Prostate gland (tissue), 2 donors: ENCODE data around the gene ACLY. TPM values are rescaled to one million over a fixed set of nuclear protein-coding genes. Genes with fewer than 3 reads are reported as not detected.

Source experiments
- DNase-seq: peaks from one replicate; pipeline ENCODE4 v3.0.0-alpha.2; 2019; ENCODE audit warnings: low spot score
- H3K27ac ChIP-seq, 2 donors: fragments of 200-600 bp; sonication (generic); 2 replicates each; pipeline ENCODE4 v1.5.1; 2017 to 2019
- H3K27me3 ChIP-seq: fragments of 200-600 bp; sonication (generic); replicated peaks from 2 replicates; pipeline ENCODE4 v1.5.1; 2019; ENCODE audit not compliant: insufficient read depth
- H3K36me3 ChIP-seq, 2 donors: fragments of 200-600 bp; sonication (generic); 1 replicate in 1 of 2; 2 replicates in 1 of 2; pipeline versions ENCODE4 v1.5.1 to v1.8.1; 2017 to 2019
- H3K4me1 ChIP-seq: fragments of 200-600 bp; sonication (generic); replicated peaks from 2 replicates; pipeline ENCODE4 v1.5.1; 2019
- H3K4me3 ChIP-seq, 2 donors: fragments of 200-600 bp; sonication (generic); 2 replicates each; pipeline ENCODE4 v1.5.1; 2017 to 2019
- H3K9me3 ChIP-seq: fragments of 200-600 bp; sonication (generic); 2 replicates; pipeline ENCODE4 v1.5.1; 2017
- POLR2A ChIP-seq: fragments of 450-650 bp; IDR thresholded peaks from one replicate; pipeline ENCODE4 v1.6.1; 2016; ENCODE audit warnings: antibody characterized with exemption, mild to moderate bottlenecking
- POLR2AphosphoS5 ChIP-seq: sonication (generic); formaldehyde crosslinking; IDR thresholded peaks from one replicate; pipeline ENCODE4 v1.6.1; 2017; ENCODE audit warnings: antibody characterized with exemption
- WGBS: methylation state at CpG from one replicate; pipeline ENCODE4 v1.1.5; 2018; 5-methylcytosine and 5-hydroxymethylcytosine counted together
- intact Hi-C: fragments of 100-400 bp; cut with DNase I; formaldehyde crosslinking; loops from one replicate; pipeline ENCODE4 v1.14.2; 2022
- total RNA-seq, 2 donors: library from RNA; depleted of rRNA; stranded (reverse); fragments of >200 nt; gene quantifications; one replicate each; pipeline ENCODE4 v1.1.0, GENCODE V29; 2016
- TF ChIP-seq, protein P1 (sequence below), 4 experiments: fragments of 200-600 bp in 2 of 4; fragments of 450-650 bp in 2 of 4; sonication (generic) in 2 of 4; IDR thresholded peaks; 1 replicate in 3 of 4; 2 replicates in 1 of 4; pipeline ENCODE4 v1.5.1; 2016 to 2019; ENCODE audit warnings: antibody characterized with exemption in 4 of 4, mild to moderate bottlenecking in 2 of 4, moderate library complexity in 2 of 4

ACLY gene
- total RNA-seq, 2 donors from 2014 or later, result 114 to 203 TPM

DNA sequence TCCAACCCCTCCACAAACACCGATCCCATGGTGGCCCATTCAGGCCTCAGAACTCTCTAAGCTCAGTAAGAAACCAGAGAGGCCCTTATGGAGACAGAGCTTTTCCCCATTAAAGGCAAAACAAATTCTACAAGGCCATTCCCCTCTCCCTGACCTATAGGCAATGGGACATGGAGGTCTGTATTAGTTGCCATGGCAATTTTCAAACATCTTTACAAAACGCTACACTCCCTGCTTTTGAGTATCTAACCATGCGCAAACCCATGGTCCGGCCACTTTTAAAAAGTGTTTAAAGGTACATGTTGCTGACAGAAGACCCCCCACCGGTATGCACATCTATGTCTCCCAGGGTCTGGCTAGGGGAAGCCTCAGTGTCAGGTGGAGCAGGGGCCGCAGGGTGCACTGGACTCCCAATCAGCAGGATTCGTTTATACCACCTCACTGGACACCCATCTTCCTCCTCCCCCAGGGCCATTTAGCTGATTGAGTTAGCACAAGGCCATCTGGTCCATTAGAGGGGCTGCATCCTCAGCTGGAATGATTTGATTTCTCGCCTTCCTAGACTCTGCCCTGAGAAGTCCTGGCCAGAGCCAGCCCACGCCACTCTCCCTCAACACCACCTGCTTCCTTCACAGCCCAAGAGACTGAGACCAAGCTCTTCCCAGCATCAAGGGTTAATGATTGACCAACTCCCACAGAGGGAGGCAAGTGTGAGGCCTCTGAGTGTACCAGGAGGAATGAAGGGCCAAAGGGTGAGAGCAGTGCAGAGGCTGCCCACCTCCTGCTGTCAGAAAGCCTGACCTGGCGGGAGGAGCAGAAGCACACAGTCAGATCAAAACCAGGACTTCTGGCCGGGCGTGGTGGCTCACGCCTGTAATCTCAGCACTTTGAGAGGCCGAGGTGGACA lies 10.9 kb downstream of the ACLY start:
- no peak for DNase-seq
- intact Hi-C loops, result no loop called here
- TF ChIP-seq, protein P1, sequence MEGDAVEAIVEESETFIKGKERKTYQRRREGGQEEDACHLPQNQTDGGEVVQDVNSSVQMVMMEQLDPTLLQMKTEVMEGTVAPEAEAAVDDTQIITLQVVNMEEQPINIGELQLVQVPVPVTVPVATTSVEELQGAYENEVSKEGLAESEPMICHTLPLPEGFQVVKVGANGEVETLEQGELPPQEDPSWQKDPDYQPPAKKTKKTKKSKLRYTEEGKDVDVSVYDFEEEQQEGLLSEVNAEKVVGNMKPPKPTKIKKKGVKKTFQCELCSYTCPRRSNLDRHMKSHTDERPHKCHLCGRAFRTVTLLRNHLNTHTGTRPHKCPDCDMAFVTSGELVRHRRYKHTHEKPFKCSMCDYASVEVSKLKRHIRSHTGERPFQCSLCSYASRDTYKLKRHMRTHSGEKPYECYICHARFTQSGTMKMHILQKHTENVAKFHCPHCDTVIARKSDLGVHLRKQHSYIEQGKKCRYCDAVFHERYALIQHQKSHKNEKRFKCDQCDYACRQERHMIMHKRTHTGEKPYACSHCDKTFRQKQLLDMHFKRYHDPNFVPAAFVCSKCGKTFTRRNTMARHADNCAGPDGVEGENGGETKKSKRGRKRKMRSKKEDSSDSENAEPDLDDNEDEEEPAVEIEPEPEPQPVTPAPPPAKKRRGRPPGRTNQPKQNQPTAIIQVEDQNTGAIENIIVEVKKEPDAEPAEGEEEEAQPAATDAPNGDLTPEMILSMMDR (IDR thresholded peaks at IDR 0.05), result no peak
- TF ChIP-seq POLR2A (no peak), POLR2AphosphoS5 (no peak)
- H3K9me3 ChIP-seq, result no peaks in the 10 kb centered on the region
- no peaks in the 10 kb centered on the region for H3K27me3 ChIP-seq
- peaks cover 32 to 55% of the 10 kb centered on the region in 2 donors for H3K36me3 ChIP-seq
- H3K4me1 ChIP-seq, result no peaks in the 10 kb centered on the region
- H3K4me3 ChIP-seq, result no peak overlapping the region
- 88% methylated on average over 14 of the region's 14 CpGs for WGBS
- no peak overlapping the region for H3K27ac ChIP-seq

DNA sequence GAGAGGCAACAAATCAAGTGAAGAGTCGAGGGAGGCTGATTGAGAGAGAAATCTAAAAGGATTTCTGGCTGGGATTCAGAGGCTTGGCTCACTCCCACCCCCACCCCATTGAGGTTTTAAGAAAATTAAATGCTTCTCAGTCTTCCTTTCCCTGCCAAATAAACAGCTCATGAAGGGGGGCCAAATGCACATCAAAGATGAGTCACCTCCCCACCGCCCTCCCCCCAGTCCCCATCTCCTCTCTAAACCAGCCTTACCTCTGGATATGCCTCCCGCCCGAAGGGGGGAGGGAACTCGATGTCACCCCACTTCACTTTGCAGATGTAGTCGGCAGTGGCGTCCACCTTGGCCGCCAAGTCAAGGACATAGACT lies 11.6 kb downstream of the ACLY start:
- H3K9me3 ChIP-seq, result no peaks in the 10 kb centered on the region
- H3K4me3 ChIP-seq, result no peak overlapping the region
- peaks cover 27 to 56% of the 10 kb centered on the region in 2 donors for H3K36me3 ChIP-seq
- no peak for DNase-seq
- no peak overlapping the region for H3K27ac ChIP-seq
- H3K4me1 ChIP-seq, result no peaks in the 10 kb centered on the region
- no peaks in the 10 kb centered on the region for H3K27me3 ChIP-seq
- no peak for TF ChIP-seq POLR2A
- TF ChIP-seq POLR2AphosphoS5, result no peak
- TF ChIP-seq, protein P1 (IDR thresholded peaks at IDR 0.05), result no peak
- WGBS, result 58% methylated on average over 6 of the region's 8 CpGs
- intact Hi-C loops, result no loop called here

DNA sequence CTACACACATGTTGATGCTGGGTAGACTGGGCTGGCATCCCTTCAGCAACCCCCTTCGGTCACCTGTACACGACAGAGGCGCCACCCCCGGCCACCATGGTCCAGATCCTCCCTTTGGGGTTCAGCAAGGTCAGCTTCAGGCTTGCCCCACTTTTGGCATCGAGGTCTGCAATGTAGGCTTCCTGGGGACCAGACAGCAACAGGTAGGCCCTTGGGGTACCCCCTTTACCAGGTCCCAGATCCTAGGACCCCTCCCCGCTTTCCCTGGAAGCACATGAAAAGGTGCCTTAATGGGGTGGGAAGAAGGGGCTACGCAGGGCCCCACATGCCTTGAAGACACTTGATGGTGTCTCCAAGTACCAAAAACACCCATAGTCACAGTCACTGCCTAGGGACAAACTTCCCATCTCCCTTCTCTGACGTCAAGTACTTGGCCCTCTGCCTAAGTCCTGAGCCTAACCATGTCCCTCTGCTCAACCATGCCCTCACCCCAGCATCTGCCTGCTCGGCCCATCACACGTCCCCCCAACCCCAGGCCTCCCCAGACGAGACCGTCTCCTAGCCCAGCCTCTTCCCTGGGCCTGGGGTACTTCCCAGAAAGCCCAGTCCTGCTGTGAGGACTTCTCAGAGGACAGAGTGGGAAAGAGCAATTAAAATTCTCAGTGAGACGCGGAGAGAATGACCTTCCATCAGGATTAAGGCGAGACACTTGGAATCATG lies 12.1 kb downstream of the ACLY start:
- TF ChIP-seq, protein P1 (IDR thresholded peaks at IDR 0.05), result no peak
- TF ChIP-seq POLR2AphosphoS5 (no peak), POLR2A (no peak)
- intact Hi-C loops, result no loop called here
- no peak overlapping the region for H3K27ac ChIP-seq
- no peak for DNase-seq
- H3K4me1 ChIP-seq, result no peaks in the 10 kb centered on the region
- H3K9me3 ChIP-seq, result no peaks in the 10 kb centered on the region
- H3K36me3 ChIP-seq, result peaks cover 26 to 51% of the 10 kb centered on the region in 2 donors
- no peak overlapping the region for H3K4me3 ChIP-seq
- H3K27me3 ChIP-seq, result no peaks in the 10 kb centered on the region
- WGBS, result 76% methylated on average over 15 of the region's 15 CpGs

DNA sequence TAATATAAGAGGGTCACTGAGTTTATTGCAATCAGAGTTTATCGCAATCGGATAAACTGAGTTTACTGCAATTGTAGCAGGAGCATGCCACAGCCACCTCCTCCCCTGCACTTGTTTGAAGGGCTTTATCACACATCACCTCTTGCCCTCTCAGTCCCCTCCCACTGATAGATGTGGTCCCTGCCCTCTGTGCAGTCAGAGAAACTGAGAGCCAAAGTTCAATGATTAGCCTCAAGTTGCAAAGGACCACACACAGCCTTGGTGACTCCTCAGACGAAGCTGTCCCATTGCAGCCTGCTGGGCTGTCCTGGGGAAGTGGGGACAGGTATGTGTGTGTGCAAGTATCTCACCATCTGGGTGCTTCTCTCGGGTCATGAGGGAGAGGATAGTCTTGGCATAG lies 13.6 kb downstream of the ACLY start:
- no peaks in the 10 kb centered on the region for H3K9me3 ChIP-seq
- no peak for DNase-seq
- intact Hi-C loops, result no loop called here
- WGBS, result 90% methylated on average over 4 of the region's 4 CpGs
- peaks cover 21 to 38% of the 10 kb centered on the region in 2 donors for H3K36me3 ChIP-seq
- H3K27ac ChIP-seq, result no peak overlapping the region
- no peak for TF ChIP-seq POLR2AphosphoS5
- TF ChIP-seq POLR2A, result no peak
- TF ChIP-seq, protein P1 (IDR thresholded peaks at IDR 0.05), result no peak
- H3K4me1 ChIP-seq, result no peaks in the 10 kb centered on the region
- no peak overlapping the region for H3K4me3 ChIP-seq
- H3K27me3 ChIP-seq, result no peaks in the 10 kb centered on the region
